GM12878 (cell line): Measurements from ENCODE around the gene PRDX3. TPM values are rescaled to one million over a fixed set of nuclear protein-coding genes. Genes with fewer than 3 reads are reported as not detected.

Experiments used
- ATAC-seq: fragments of 200-7000 bp; cut with Tn5 transposase; 3 replicates; pipeline ENCODE4 v1.9.1; 2020; ENCODE audit warnings: mild to moderate bottlenecking, moderate library complexity
- BruUV-seq: library from RNA; stranded (reverse); fragments of 400-500 nt; replicated peaks from 2 replicates; lab custom pipeline; 2021; lab: Mats Ljungman, UMichigan
- CTCF ChIA-PET: fragments of 300-600 bp; sonication (Branson Sonifier 250); formaldehyde crosslinking; extraction: SDS; loops from one replicate; lab custom pipeline; 2021; ENCODE audit warnings: inconsistent platforms; lab: Yijun Ruan, JAX
- POLR2A ChIA-PET: fragments of 350-600 bp; formaldehyde crosslinking; extraction: SDS; loops from one replicate; lab custom pipeline; 2021; ENCODE audit warnings: inconsistent platforms; lab: Charles Lee
- RAD21 ChIA-PET: fragments of 300-600 bp; sonication (Branson Sonifier 250); formaldehyde crosslinking; loops from one replicate; lab custom pipeline; 2023; ENCODE audit warnings: antibody characterized with exemption; ENCODE audit not compliant: unreplicated experiment; lab: Charles Lee
- SMC1A ChIA-PET: fragments of 300-600 bp; sonication (Branson Sonifier 250); formaldehyde crosslinking; loops from one replicate; lab custom pipeline; 2023; ENCODE audit not compliant: unreplicated experiment, uncharacterized antibody; lab: Charles Lee
- DNase-seq: peaks from one replicate; pipeline ENCODE4 v3.0.0-alpha.2; 2011; ENCODE audit warnings: low read depth, low spot score
- FAIRE-seq: peaks from 3 replicates; lab custom pipeline; 2011; peaks lifted over from hg19 to GRCh38; lab: Jason Lieb, UNC
- H2AFZ ChIP-seq: 2 replicates; pipeline ENCODE4 v1.6.0; 2011; ENCODE audit warnings: low read depth, low read length, control low read depth; ENCODE audit not compliant: control insufficient read depth
- H3K27ac ChIP-seq: 2 replicates; pipeline ENCODE4 v1.5.1; 2011; ENCODE audit warnings: control low read depth; ENCODE audit not compliant: control insufficient read depth, insufficient read depth
- H3K27me3 ChIP-seq, 2 experiments: replicated peaks in 1 of 2; 2 replicates each; pipeline versions ENCODE4 v1.6.0 to v1.6.1; 2011; ENCODE audit warnings: low read length in 1 of 2; ENCODE audit not compliant: control insufficient read depth in 2 of 2, insufficient read depth in 2 of 2
- H3K36me3 ChIP-seq, 2 experiments: 2 replicates each; pipeline ENCODE4 v1.5.1; 2011; ENCODE audit warnings: low read length in 1 of 2; ENCODE audit not compliant: control insufficient read depth in 2 of 2, insufficient read depth in 2 of 2
- H3K4me1 ChIP-seq: 2 replicates; pipeline ENCODE4 v1.6.1; 2011; ENCODE audit warnings: mild to moderate bottlenecking, low read length, moderate library complexity, mixed read lengths; ENCODE audit not compliant: control insufficient read depth, insufficient read depth
- H3K4me2 ChIP-seq: 2 replicates; pipeline ENCODE4 v1.6.0; 2011; ENCODE audit warnings: control low read depth; ENCODE audit not compliant: control insufficient read depth, insufficient read depth
- H3K4me3 ChIP-seq: fragments of 200-600 bp; sonication (generic); 2 replicates; pipeline ENCODE4 v1.5.1; 2016
- H3K79me2 ChIP-seq: 2 replicates; pipeline ENCODE4 v1.6.0; 2011; ENCODE audit warnings: low read length; ENCODE audit not compliant: control insufficient read depth, insufficient read depth
- H3K9ac ChIP-seq: 2 replicates; pipeline ENCODE4 v1.8.0; 2011; ENCODE audit warnings: low read length, control low read depth, mixed read lengths; ENCODE audit not compliant: control insufficient read depth, insufficient read depth
- H3K9me3 ChIP-seq: replicated peaks from 3 replicates; pipeline ENCODE4 v1.5.1; 2011; ENCODE audit warnings: mild to moderate bottlenecking, low read length; ENCODE audit not compliant: control insufficient read depth, insufficient read depth
- H4K20me1 ChIP-seq: 2 replicates; pipeline ENCODE4 v1.6.0; 2011; ENCODE audit not compliant: control insufficient read depth, insufficient read depth
- ATF7 ChIP-seq: fragments of 450-650 bp; IDR thresholded peaks from 2 replicates; pipeline ENCODE4 v1.6.1; 2016; ENCODE audit warnings: low read depth, mild to moderate bottlenecking
- BMI1 ChIP-seq: fragments of 450-650 bp; IDR thresholded peaks from 2 replicates; pipeline ENCODE4 v1.6.1; 2016; ENCODE audit warnings: mild to moderate bottlenecking, moderate library complexity, borderline replicate concordance
- NR2F1 ChIP-seq: fragments of 450-650 bp; conservative IDR thresholded peaks from 2 replicates; pipeline ENCODE4 v1.6.1; 2017; ENCODE audit warnings: mild to moderate bottlenecking
- ZBTB40 ChIP-seq: fragments of 450-650 bp; IDR thresholded peaks from 2 replicates; pipeline ENCODE4 v1.6.1; 2016; ENCODE audit warnings: mild to moderate bottlenecking, moderate library complexity, borderline replicate concordance
- ZNF207 ChIP-seq: fragments of 450-650 bp; IDR thresholded peaks from 2 replicates; pipeline ENCODE4 v1.6.1; 2014; ENCODE audit warnings: antibody characterized with exemption, mild to moderate bottlenecking, borderline replicate concordance
- ZNF384 ChIP-seq: IDR thresholded peaks from 2 replicates; pipeline ENCODE4 v1.6.1; 2012; ENCODE audit warnings: low read depth, mild to moderate bottlenecking, low read length, improper control_type of control experiment, borderline replicate concordance
- WGBS: methylation state at CpG from one replicate; pipeline ENCODE4 v1.1.6; 2016; ENCODE audit warnings: low lambda C conversion rate; ENCODE audit not compliant: insufficient replicate concordance, insufficient coverage; ENCODE audit errors: missing lambda C conversion rate; 5-methylcytosine and 5-hydroxymethylcytosine counted together
- in situ Hi-C: fragments of 300-500 bp; cut with MboI; formaldehyde crosslinking; loops from 9 replicates; pipeline ENCODE4 v1.14.3; 2018; ENCODE audit warnings: mixed read lengths
- intact Hi-C: fragments of 100-400 bp; cut with micrococcal nuclease; formaldehyde crosslinking; loops from one replicate; pipeline ENCODE4 v1.14.2; 2022; ENCODE audit not compliant: unreplicated experiment
- polyA plus RNA-seq, 11 experiments: library from polyadenylated mRNA; depleted of rRNA in 4 of 11; unstranded in 6 of 11; stranded (reverse) in 5 of 11; fragments of >200 nt; fragmentation: Nextera tagmentation in 4 of 11; fragmentation: Illumina TruSeq in 1 of 11; extraction: Ambion mirVana in 4 of 11; extraction: Trizol in 1 of 11; gene quantifications; 1 replicate in 1 of 11; 2 replicates in 10 of 11; pipeline versions ENCODE4 v1.2.1 to v1.2.3, GENCODE V29; 2011 to 2016; ENCODE audit warnings: inconsistent platforms in 2 of 11, missing spikeins in 2 of 11, low read depth in 1 of 11
- total RNA-seq, 4 experiments: library from RNA; depleted of rRNA in 3 of 4; stranded (reverse); fragments of >200 nt in 3 of 4; fragmentation: Illumina TruSeq in 1 of 4; extraction: Trizol in 1 of 4; gene quantifications; 2 replicates each; pipeline versions ENCODE4 v1.2.1 to v1.2.3, GENCODE V29; 2013 to 2021
- TF ChIP-seq, protein P1 (sequence below): IDR thresholded peaks from 2 replicates; pipeline ENCODE4 v1.6.1; 2011; ENCODE audit warnings: low read depth, low read length, improper control_type of control experiment, borderline replicate concordance

The PRDX3 gene
- total and polyA plus RNA-seq, 10 of the 15 experiments (the other 5 are each of a cell fraction or from before 2014, with no cell fraction given): 195 to 1,431 (median 398) TPM

- TF ChIP-seq ZBTB40 (peak; percentile 90), NR2F1 (peak; percentile 95), ZNF207 (0 out of 2 replicates have a peak, but pooled peaks have one; percentile 35), BMI1 (peak; percentile 44; the same call in 1 of the 2 replicates)
- TF ChIP-seq, protein P1, sequence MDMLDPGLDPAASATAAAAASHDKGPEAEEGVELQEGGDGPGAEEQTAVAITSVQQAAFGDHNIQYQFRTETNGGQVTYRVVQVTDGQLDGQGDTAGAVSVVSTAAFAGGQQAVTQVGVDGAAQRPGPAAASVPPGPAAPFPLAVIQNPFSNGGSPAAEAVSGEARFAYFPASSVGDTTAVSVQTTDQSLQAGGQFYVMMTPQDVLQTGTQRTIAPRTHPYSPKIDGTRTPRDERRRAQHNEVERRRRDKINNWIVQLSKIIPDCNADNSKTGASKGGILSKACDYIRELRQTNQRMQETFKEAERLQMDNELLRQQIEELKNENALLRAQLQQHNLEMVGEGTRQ: no peak
Observed at GRCh38 chr10:119120413-119120867, 58.2 kb downstream of the PRDX3 start (continued).

DNA sequence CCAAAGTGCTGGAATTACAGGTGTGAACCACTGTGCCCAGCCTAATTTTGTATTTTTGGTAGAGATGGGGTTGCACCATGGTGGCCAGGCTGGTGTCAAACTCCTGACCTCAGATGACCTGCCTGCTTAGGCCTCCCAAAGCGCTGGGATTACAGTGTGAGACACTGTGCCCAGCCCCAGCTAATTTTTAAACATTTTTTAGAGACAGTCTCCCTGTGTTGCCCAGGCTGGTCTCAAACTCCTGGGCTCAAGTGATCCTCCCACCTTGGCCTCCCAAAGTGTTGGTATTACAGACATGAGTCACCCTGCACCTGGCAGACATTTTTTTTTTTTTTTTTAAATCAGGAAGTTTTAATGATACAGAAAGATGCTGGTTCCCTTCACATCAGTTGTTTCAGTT lies 59.2 kb downstream of the PRDX3 start:
- intact Hi-C loops: no loop called here
- Histone ChIP-seq H3K79me2 (no peaks in the 10 kb centered on the region), H3K9me3 (no peaks in the 10 kb centered on the region), H3K36me3 (peaks cover 0 to 2% of the 10 kb centered on the region in 2 experiments; a peak in 1 of 4 replicates), H3K4me2 (peak overlapping the region; percentile 80), H3K4me1 (peaks cover 16% of the 10 kb centered on the region), H3K27ac (peak overlapping the region; percentile 43; the same call in 1 of the 2 replicates), H3K27me3 (no peaks in the 10 kb centered on the region), H2AFZ (no peak overlapping the region), H3K4me3 (no peak overlapping the region), H3K9ac (no peak overlapping the region), H4K20me1 (no peaks in the 10 kb centered on the region)
- 94% methylated on average over 1 of the region's 1 CpG for WGBS
- in situ Hi-C loops: no loop called here
- BruUV-seq: no TSS peak
- TF ChIP-seq ATF7: no peak
- TF ChIP-seq ZNF384: peak; percentile 25; the same call in 1 of the 2 replicates
- ChIA-PET CTCF (interaction anchor here (1.1 to 1.8 kb wide), 2 partner anchors 13 to 40 kb away, joined by 4 read pairs; no protein-coding TSS in a partner anchor), POLR2A (interaction anchor here (0.6 to 1.9 kb wide), 6 partner anchors 13 to 1753 kb away, joined by 3 to 12 read pairs (median 3); no protein-coding TSS in a partner anchor), SMC1A (interaction anchor here (0.5 to 2.1 kb wide), 7 partner anchors 15 to 80 kb away, joined by 3 to 8 read pairs (median 4); no protein-coding TSS in a partner anchor), RAD21 (interaction anchor here (0.6 to 3.1 kb wide), 2 partner anchors 12 to 101 kb away, joined by 3 to 13 read pairs; no protein-coding TSS in a partner anchor)
- ATAC-seq (no peak; the same call in 2 of the 3 replicates), DNase-seq (no peak), FAIRE-seq (no peak)
